KOPT-K1 (cell line): ENCODE data around the gene RECQL5.

ENCODE experiments used
- H3K27ac ChIP-seq: fragments of 200-600 bp; sonication (generic); 2 replicates; pipeline ENCODE4 v1.5.1; 2016; ENCODE audit warnings: antibody characterized with exemption, mild to moderate bottlenecking, low read depth, low read length; ENCODE audit not compliant: poor library complexity, severe bottlenecking
- H3K36me3 ChIP-seq: fragments of 200-600 bp; sonication (generic); 2 replicates; pipeline ENCODE4 v1.5.1; 2017; ENCODE audit warnings: antibody characterized with exemption, mild to moderate bottlenecking, low read length, moderate library complexity; ENCODE audit not compliant: insufficient read depth
- H3K9me3 ChIP-seq: fragments of 200-600 bp; sonication (generic); 2 replicates; pipeline ENCODE4 v1.5.1; 2017; ENCODE audit warnings: antibody characterized with exemption, low read length, mild to moderate bottlenecking; ENCODE audit not compliant: insufficient read depth, poor library complexity, severe bottlenecking

The RECQL5 gene

DNA sequence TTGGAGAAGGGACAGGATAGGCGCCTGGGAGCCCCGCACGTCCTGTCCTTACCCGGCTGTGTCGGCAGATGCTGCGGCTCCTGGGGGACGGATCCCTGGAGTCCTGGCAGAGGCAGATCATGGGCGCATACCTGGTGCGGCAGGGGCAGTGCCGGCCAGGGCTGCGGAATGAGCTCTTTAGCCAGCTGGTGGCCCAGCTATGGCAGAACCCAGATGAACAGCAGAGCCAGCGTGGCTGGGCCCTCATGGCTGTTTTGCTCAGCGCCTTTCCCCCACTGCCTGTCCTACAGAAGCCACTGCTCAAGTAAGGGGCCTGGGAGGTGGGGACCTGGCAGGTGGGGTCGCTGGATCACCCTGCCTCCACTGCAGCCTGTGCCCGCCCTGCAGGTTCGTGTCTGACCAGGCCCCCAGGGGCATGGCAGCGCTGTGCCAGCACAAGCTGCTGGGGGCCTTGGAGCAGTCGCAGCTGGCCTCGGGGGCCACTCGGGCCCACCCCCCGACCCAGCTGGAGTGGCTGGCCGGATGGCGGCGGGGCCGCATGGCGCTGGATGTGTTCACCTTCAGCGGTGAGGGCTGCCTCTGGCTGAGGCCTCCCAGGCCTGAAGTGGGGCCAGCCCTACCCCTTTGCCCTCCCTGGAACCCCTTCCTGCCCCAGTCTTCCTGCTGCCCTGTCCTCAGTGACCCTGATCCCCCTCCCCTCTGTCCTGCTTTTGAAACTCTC is 53.9 kb downstream of the RECQL5 start:
- Histone ChIP-seq H3K9me3 (no peaks in the 10 kb centered on the region), H3K27ac (no peak overlapping the region), H3K36me3 (no peaks in the 10 kb centered on the region)

DNA sequence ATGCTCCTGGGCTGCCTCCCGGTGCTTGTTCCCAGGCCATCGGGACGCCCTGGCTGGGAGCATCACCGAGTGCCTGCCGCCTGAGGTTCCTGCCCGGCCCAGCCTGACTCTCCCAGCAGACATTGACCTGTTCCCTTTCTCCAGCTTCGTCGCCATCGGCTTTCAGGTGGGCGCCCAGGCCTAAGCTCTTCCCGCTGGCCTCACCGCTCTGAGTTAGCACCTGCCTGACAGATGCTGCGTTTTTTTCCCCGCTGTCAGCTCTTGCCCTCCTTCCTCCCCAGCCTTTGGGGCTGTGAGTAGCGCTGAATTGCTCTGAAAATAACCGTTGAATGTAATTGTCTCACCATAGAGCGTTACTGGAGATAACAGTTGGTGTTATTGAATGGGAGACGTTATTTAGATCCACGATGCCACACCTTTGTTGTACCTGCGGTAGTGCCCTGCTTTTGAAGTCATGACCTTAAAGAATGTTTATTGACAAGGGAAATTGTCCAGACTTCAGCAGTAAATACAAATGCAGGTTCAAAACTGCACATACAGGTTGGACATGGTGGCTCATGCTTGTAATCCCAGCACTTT is 55.0 kb downstream of the RECQL5 start:
- Histone ChIP-seq H3K27ac (no peak overlapping the region), H3K36me3 (no peaks in the 10 kb centered on the region), H3K9me3 (no peaks in the 10 kb centered on the region)

DNA sequence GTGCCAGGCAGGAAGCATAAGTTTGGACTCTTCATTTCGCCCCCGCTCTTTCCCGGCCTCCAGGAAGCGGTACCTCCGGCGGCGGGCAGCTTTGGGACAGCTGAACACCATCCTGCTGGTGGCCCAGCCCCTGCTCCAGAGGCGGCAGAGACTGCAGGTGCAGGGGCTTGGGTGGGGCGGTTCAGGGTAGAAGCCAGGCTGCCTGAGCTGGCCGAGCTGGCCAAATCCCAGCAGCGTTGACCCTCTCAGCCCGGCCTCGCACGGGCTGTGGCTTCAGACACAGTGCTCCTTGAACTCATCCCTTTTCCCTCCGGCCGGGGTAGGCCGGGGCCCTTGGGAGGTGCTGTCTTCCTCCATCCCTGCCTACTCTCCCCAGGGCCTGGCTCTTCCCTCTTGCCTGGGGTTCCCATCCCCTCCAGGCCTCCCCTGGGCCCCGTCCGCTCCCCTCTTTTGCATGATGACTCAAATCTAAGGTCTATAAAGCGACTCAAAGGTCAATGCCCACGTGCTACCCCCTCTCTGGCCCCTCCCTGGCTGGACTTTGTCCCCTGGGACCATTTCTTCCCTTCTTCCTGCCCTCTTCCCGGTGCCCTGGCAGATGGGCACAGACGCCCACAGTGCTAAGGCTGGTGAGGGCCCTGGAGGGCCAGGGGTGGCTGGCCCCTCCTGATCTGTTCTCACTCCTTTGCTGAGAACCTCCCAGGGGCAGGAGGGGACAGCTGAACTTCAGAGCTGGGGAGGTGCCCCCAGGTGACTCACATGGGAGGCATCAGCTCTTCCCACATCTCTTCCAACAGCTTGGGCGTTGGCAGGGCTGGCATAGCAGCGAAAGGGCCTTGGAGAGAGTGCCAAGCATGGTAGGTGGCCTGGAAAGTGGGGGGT is 56.6 kb downstream of the RECQL5 start:
- Histone ChIP-seq H3K36me3 (no peaks in the 10 kb centered on the region), H3K27ac (no peak overlapping the region), H3K9me3 (no peaks in the 10 kb centered on the region)

- no peaks in the 10 kb centered on the region for H3K36me3 ChIP-seq
- no peak overlapping the region for H3K27ac ChIP-seq
- H3K9me3 ChIP-seq: no peaks in the 10 kb centered on the region
Measured at GRCh38 chr17:75607086-75607485, 59.9 kb downstream of the RECQL5 start.

GRCh38 chr17:75605790-75606189 is 61.2 kb downstream of the RECQL5 start:
- H3K9me3 ChIP-seq: no peaks in the 10 kb centered on the region
- H3K27ac ChIP-seq: no peak overlapping the region
- no peaks in the 10 kb centered on the region for H3K36me3 ChIP-seq

DNA sequence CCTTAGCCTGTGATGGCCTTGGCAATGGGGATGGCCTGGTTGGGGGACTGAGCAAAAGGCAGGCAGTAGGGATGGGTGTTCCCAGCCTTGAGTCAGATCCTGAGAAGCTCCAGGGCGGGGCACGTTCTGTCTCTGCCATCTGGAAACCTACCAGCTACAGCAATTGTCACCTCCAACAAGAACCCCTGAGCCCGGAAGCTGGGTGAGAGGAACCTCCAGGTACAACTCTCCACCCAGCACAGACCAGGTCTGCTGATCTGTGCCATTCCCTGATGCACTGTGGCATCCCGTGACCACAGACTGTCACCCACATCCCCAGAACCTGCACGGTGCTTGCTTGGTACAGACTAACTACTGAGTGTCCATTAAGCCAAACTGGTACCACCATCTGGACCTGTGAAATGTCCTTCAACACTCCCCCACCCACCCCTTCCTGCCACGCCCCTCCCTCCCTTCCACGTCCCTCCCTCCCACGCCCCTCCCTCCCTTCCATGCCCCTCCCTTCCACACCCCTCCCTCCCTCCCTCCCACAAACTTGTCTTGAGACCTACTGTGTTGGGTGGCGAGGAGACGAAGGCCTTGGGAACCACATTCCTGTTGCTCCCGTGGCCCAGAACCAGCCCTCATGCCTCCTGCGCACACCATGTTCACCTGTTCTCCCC is 62.8 kb downstream of the RECQL5 start:
- Histone ChIP-seq H3K9me3 (no peaks in the 10 kb centered on the region), H3K36me3 (no peaks in the 10 kb centered on the region), H3K27ac (no peak overlapping the region)

GRCh38 chr17:75603123-75603522 is 63.8 kb downstream of the RECQL5 start:
- H3K27ac ChIP-seq: no peak overlapping the region
- no peaks in the 10 kb centered on the region for H3K9me3 ChIP-seq
- no peaks in the 10 kb centered on the region for H3K36me3 ChIP-seq

DNA sequence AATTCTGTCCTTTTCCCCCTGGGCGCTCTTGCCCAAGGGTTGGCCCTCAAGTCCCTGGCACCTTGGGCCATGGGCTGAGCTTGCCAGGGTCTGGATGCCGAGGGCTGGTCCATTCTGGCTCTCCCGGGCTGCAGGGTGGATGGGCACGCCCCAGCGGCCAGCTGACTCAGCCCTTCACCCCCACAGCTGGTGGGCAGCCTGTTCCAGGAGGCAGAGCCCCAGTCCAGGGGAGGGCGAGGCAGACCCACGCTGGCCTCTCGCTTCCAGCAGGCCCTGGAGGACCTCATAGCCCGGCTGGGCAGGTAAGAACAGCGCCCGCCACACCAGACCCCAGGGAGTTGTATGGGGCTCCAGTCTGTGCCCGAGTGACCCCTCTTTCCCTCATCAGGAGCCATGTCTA is 64.3 kb downstream of the RECQL5 start:
- no peaks in the 10 kb centered on the region for H3K9me3 ChIP-seq
- no peaks in the 10 kb centered on the region for H3K36me3 ChIP-seq
- H3K27ac ChIP-seq: no peak overlapping the region

DNA sequence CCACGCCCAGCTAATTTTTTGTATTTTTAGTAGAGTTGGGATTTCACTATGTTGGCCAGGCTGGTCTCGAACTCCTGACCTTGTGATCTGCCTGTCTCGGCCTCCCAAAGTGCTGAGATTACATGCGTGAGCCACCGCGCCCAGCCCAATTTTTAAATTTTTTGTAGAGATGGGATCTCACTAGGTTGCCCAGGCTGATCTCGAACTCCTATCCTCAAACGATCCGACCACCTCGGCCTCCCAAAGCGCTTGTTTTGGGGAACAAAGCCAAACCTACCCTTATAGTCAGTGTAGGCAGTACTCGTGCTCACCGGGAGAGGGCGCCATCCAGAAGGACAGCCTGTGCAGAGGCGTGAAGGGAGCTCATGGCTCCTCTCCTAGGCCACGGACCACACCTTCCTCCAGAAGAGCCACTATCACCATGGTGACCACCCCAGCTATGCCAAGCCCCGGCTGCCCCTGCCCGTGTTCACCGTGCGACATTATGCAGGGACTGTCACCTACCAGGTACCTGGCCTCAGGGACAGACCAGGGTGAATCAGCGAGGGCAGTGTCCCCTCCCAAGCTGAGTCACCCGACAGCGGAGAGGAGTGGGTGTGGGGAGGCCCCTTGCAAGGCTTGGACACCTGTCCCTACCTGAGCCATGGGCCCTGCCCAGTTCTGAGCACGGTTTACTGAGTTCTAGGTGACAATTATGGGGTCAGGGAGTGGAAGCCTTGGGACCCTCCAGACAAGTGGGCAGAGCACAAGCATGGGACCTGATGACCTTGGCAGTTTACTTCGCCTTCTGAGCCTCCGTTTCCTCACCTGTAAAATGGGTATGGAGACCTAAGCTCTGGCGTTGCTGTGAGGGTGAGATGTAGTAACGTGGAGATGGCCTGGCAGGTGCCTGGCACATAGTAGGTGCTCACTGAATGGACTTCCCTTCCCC is 65.6 kb downstream of the RECQL5 start:
- Histone ChIP-seq H3K36me3 (no peaks in the 10 kb centered on the region), H3K9me3 (no peaks in the 10 kb centered on the region), H3K27ac (no peak overlapping the region)

- Histone ChIP-seq H3K27ac (no peak overlapping the region), H3K36me3 (no peaks in the 10 kb centered on the region), H3K9me3 (no peaks in the 10 kb centered on the region)
Measured at GRCh38 chr17:75596320-75597087, 70.5 kb downstream of the RECQL5 start.

- H3K36me3 ChIP-seq: no peaks in the 10 kb centered on the region
- H3K27ac ChIP-seq: no peak overlapping the region
- H3K9me3 ChIP-seq: no peaks in the 10 kb centered on the region
Measured at GRCh38 chr17:75595920-75596313, 71.0 kb downstream of the RECQL5 start.

DNA sequence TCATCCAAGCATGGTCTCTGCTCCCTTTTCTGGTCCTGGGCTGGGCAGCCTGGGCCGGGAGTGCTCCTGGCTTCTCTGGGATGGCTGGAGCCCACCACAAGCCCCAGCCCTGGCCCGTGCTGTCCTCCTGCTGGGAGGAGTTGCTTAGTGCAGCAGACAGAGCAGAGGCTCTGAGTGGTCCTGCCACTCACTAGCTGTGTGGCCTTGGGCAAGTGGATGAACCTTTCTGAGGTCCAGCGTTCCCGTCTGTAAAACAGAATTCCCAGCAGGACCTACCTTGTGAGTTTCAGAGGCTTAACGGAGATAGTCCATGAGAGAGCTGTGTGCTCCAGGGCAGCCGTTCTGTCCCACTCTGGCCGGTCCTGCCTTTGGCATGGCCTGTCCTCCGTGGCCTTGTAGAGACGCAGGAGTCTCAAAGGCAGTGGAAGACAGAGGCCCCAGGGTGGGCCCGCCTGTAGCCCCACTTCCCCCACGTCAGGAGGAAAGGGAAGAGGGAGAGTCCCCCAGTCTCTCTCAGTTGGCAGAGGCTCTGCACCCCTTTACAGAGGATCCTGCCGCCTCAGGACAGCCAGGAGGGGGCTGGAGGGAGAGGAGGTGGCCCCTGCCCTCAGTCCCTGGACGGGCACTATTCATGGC is 71.6 kb downstream of the RECQL5 start:
- no peaks in the 10 kb centered on the region for H3K36me3 ChIP-seq
- H3K9me3 ChIP-seq: no peaks in the 10 kb centered on the region
- H3K27ac ChIP-seq: no peak overlapping the region

DNA sequence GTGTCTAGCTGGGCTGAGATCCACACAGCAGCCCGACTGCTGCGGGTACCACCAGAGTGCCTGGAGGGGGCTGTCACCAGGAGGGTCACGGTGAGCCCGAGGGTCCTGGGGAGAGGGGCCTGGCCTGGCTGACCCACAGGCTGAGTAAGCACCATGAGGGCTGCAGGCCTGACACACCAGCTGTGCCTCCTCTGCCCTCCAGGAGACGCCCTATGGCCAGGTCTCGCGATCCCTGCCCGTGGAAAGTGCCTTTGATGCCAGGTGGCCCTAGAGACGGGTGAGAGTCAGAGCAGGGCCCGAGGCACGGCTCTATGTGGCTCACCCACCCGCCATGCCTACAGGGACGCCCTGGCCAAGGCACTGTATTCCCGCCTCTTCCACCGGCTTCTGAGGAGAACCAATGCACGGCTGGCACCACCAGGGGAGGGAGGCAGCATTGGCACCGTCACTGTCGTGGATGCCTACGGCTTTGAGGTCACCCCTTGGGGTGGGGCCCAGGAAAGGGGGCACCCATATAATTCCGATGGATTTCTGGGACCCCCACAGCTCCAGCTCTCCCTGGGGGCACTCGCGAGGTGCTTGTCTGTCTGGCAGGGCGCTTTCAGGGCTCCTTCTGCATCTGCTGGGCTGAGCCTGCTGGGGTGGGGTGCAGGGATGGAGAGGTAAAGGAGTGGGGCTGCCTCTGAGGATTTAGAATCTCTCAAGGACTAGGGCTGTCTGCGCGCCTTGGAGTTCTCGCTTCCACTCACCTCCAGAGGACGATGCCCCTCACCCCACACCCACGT is 72.3 kb downstream of the RECQL5 start:
- Histone ChIP-seq H3K36me3 (no peaks in the 10 kb centered on the region), H3K9me3 (no peaks in the 10 kb centered on the region), H3K27ac (no peak overlapping the region)
